AG10803 (cell line): ENCODE data around the gene CD226.
A peak's percentile ranks its signal among the peaks of the same experiment; 100 is the strongest.

Experiments used
- DNase-seq: peaks from one replicate; pipeline ENCODE4 v3.0.0; 2010; ENCODE audit warnings: low read depth
- H3K4me3 ChIP-seq: 2 replicates; pipeline ENCODE4 v1.5.1; 2011; ENCODE audit warnings: mild to moderate bottlenecking, low read length, control low read depth
- TF ChIP-seq, protein P1 (sequence below): conservative IDR thresholded peaks from 2 replicates; pipeline ENCODE4 v1.5.1; 2011; ENCODE audit warnings: mild to moderate bottlenecking, low read length, control low read depth, inconsistent platforms

Gene CD226

DNA sequence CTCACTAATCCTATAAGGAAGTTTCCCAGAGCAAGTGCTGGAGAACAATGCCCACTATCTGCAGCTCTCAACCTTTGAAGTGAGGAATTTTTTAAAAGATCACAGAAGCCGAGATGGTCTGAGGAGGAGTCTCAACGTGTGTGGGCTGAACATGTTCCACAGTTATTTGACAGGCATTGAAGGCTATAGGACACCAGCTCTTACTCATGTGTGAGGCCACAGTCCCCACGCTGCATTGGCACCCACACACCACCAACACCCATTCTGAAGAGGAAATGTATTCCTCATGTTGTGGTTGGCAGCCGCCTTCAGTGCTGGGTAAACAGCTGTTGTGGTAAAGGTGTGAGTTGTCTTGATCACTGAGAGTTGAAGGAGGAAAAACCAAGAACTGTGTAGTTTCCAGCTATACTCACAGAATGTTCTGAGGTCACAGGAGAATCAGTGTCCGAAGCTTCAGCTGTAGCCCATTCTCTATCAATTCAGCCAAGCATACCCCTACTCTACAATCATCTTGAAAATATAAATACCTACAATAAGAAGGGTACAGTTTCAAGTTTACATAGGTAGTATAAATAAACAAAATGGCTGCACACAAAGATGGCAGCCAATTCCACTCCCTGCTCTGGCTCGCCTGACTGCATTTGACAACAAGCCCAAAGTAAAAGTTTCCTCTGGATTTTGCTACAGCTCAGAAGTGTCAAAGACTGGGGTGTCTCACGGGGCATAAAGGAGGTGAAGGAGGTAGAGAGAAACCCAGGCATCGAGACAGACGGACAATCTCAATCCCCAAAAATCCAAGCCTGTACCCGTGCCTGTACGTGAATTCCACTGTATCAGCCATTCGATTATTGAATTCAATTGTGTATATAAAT is 12.1 kb downstream of the CD226 start:
- DNase-seq, result peak; percentile 40
- TF ChIP-seq, protein P1, sequence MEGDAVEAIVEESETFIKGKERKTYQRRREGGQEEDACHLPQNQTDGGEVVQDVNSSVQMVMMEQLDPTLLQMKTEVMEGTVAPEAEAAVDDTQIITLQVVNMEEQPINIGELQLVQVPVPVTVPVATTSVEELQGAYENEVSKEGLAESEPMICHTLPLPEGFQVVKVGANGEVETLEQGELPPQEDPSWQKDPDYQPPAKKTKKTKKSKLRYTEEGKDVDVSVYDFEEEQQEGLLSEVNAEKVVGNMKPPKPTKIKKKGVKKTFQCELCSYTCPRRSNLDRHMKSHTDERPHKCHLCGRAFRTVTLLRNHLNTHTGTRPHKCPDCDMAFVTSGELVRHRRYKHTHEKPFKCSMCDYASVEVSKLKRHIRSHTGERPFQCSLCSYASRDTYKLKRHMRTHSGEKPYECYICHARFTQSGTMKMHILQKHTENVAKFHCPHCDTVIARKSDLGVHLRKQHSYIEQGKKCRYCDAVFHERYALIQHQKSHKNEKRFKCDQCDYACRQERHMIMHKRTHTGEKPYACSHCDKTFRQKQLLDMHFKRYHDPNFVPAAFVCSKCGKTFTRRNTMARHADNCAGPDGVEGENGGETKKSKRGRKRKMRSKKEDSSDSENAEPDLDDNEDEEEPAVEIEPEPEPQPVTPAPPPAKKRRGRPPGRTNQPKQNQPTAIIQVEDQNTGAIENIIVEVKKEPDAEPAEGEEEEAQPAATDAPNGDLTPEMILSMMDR, result no peak
- H3K4me3 ChIP-seq, result no peak overlapping the region

DNA sequence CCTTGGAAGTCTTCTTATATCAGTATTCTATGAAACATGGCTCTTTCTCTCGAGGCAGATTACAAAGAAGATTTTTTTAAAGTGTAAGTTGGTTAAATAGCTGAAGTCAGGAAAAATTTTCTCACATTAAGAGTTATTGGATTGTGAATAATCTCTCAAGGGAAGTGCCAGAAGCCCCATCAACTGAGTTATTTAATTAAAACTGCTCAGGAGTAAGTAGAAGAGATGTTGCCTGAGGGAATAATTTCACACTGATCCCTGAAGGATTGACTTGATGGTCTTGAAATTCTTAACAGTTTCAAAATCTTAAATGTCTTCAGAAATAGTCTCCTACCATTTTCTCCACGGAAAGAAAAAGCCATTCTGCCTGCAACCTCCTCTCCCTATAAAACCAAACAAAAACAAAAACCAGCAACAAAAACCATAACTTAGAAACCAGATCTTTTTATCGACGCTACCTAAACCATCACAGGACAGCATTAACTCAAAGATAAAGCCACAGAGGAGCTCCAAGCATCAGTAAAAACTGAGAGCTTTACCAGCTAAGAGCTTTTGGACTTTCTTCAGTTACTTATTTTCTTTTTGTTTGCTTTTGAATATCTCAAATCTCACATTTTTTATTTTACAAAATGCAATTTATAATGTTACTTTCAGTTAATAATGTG is 12.9 kb downstream of the CD226 start:
- TF ChIP-seq, protein P1, result no peak

DNA sequence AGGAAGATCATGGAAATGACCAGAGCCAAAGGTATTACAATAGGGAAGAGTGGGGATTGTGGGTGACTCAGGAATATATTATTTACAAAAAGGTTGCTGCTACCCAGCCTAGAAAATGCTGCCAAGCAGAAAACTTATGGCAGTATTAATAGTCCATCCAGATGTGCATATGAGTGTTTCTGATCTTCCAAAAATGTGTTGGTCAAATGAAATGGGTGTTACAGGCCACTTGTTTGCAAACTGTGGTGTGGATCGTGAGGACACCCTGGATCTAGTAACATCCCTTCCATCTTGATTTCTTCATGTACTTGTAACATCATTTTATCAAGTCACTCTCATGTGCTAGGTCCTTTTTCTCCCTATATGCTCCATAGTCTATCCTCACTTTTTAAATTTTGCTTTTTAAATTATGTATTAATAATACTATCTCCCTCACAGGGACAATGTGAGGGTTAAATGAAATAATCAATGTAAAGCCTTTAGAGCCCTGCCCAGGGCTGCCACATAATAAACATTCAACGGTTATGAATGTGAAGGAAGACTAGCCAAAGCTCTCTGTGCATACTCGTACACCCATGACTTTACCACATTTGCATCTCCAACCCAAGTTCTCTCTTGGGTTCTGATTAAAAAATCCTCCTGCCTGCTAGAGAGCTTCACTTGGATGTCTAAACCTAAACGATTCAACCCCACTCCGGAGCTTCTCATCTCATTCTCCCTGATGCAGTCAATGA is 18.5 kb downstream of the CD226 start:
- no peak overlapping the region for H3K4me3 ChIP-seq
- TF ChIP-seq, protein P1, result no peak
- no peak for DNase-seq

More for the DNA sequence above, 12.9 kb downstream of the CD226 start:
- no peak for DNase-seq
- no peak overlapping the region for H3K4me3 ChIP-seq

DNA sequence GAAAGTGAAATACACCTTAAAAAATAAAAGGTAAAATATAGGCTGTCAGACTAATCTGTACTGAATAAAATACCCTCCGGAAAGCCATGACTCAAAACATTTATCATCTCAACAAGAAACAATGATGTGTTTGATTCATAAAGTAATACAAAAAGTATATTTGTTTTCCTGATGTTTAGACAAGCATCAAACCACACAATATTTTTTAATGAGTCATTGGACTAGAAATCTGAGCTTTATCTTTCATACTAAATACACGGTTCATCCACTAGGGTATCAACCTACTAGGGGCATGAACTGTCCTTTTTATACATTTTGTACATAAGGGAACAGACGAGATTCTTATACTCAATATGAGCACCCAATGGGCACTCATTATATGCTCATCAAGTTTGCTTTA is 31.3 kb downstream of the CD226 start:
- no peak for DNase-seq
- TF ChIP-seq, protein P1, result no peak
- no peak overlapping the region for H3K4me3 ChIP-seq

DNA sequence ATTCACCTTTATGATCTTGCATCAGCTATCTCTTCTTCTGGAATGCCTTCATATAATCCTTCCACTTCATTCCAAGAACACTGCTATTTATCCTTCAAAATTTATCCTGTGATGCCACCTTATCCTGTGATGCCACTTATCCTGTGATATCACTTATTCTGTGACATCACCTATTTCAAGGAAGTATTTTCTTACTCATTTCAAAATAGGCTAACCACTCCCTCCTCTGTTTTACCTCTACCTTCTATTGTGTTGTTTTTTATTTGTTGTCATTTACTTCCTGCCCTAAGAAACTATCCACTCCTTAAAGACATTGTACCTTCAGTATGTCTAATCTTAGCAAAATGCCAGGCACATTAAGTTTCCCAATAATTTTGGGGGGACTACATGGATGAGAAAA is 38.8 kb downstream of the CD226 start:
- no peak overlapping the region for H3K4me3 ChIP-seq
- TF ChIP-seq, protein P1, result no peak
- no peak for DNase-seq

DNA sequence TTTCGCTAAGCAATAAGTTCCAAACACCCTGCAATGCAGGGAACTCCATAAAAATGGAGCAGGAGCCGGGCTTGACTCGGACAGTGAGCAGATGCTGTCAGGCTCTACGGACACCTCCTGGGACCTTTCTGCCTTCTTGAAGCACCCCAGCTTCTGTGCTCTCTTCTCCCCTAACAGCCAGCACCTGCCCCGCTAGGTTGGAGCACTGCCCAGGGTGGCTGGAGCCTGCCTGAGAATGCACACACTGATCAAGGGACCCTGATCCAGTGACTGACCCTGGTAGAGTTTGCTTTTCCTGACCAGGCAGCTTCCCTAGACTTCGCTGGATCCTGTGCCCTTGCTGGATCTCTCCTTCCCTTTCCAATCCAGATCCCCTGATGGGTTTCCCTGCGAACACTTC is 40.9 kb downstream of the CD226 start:
- TF ChIP-seq, protein P1, result no peak
- no peak for DNase-seq
- no peak overlapping the region for H3K4me3 ChIP-seq
